ENCODE data around the gene TMEM150B. TPM values are rescaled to one million over a fixed set of nuclear protein-coding genes. Genes with fewer than 3 reads are reported as not detected.

TMEM150B gene
- total RNA-seq, 1 donor from 2014 or later = not detected

DNA sequence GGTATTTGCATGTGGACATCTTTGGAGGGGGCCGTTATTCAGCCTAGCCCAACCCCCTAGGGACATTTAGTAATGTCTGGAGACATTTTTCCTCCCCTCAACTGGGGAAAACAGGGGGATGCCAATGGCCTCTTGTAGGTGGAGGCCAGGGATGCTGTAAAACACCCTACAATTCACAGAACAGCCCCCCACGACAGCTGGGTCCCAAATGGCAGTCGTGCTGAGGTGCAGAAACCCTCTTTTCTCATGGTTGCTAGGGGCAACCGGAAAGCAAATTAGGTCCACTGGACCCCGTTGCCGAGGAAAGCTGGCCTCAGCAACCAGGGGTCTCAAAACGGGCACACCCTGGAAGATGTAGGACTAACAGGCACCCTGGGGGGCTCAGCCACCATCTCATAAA, 14.6 kb downstream of the TMEM150B start:
- Mint-ChIP-seq H3K27me3 (ENCODE audit: low read depth, unreplicated experiment) (no peaks in the 10 kb centered on the region), H3K4me1 (ENCODE audit: low read depth, unreplicated experiment) (no peaks in the 10 kb centered on the region), H3K4me3 (ENCODE audit: unreplicated experiment) (no peak overlapping the region), H3K36me3 (ENCODE audit: low read depth, unreplicated experiment) (peaks cover 32% of the 10 kb centered on the region), H3K9me3 (ENCODE audit: unreplicated experiment) (no peaks in the 10 kb centered on the region), H3K27ac (ENCODE audit: unreplicated experiment) (no peak overlapping the region)
- H3K4me3 ChIP-seq (ENCODE audit: insufficient read depth, low read depth, low read length) = no peak overlapping the region
- H4K20me1 ChIP-seq (ENCODE audit: insufficient read depth, low read length) = no peaks in the 10 kb centered on the region
- DNase-seq (ENCODE audit: low read depth) = no peak
- H3K79me2 ChIP-seq (ENCODE audit: insufficient read depth, low read length) = no peaks in the 10 kb centered on the region
- H3K9ac ChIP-seq (ENCODE audit: low read length) = no peak overlapping the region
- H3K27me3 ChIP-seq (ENCODE audit: insufficient read depth, low read length) = no peaks in the 10 kb centered on the region
- no peaks in the 10 kb centered on the region for H3K4me1 ChIP-seq (ENCODE audit: insufficient read depth, low read length)
- H3K27ac ChIP-seq (ENCODE audit: low read depth, low read length) = no peak overlapping the region
- no peak for TF ChIP-seq EZH2 (IDR thresholded peaks at IDR 0.05; ENCODE audit: insufficient read depth, low read length)
- TF ChIP-seq, protein P1, sequence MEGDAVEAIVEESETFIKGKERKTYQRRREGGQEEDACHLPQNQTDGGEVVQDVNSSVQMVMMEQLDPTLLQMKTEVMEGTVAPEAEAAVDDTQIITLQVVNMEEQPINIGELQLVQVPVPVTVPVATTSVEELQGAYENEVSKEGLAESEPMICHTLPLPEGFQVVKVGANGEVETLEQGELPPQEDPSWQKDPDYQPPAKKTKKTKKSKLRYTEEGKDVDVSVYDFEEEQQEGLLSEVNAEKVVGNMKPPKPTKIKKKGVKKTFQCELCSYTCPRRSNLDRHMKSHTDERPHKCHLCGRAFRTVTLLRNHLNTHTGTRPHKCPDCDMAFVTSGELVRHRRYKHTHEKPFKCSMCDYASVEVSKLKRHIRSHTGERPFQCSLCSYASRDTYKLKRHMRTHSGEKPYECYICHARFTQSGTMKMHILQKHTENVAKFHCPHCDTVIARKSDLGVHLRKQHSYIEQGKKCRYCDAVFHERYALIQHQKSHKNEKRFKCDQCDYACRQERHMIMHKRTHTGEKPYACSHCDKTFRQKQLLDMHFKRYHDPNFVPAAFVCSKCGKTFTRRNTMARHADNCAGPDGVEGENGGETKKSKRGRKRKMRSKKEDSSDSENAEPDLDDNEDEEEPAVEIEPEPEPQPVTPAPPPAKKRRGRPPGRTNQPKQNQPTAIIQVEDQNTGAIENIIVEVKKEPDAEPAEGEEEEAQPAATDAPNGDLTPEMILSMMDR (IDR thresholded peaks at IDR 0.05; ENCODE audit: insufficient read depth, low read depth, low read length) = no peak
- H3K4me2 ChIP-seq (ENCODE audit: low read length) = no peak overlapping the region
- H2AFZ ChIP-seq (ENCODE audit: low read depth, low read length) = no peak overlapping the region
- no peak for FAIRE-seq
- peaks cover 15% of the 10 kb centered on the region for H3K36me3 ChIP-seq (ENCODE audit: insufficient read depth, low read length)
- peaks cover 3% of the 10 kb centered on the region for H3K9me3 ChIP-seq (ENCODE audit: insufficient read depth, low read depth, low read length)

DNA sequence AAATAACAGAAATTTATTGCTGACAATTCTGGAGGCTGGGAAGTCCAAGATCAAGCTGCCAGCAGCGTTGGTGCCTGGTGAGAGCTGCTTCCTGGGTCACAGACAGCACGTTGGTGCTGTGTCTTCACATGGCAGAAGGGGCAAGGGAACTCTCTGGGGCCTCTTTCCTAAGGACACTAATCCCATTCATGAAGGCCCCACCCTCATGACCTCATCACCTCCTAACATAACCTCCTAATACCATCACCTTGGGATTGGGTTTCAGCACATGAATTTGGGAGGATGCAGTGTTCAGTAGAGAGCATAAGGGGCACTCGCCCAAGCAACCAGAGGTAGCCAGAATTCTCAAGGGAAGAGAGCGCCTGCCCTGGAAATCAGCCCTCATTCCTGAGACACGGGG, 15.7 kb downstream of the TMEM150B start:
- Histone ChIP-seq H3K36me3 (ENCODE audit: insufficient read depth, low read length) (peaks cover 15% of the 10 kb centered on the region), H3K9ac (ENCODE audit: low read length) (no peak overlapping the region), H3K79me2 (ENCODE audit: insufficient read depth, low read length) (no peaks in the 10 kb centered on the region), H2AFZ (ENCODE audit: low read depth, low read length) (no peak overlapping the region), H3K4me3 (ENCODE audit: insufficient read depth, low read depth, low read length) (no peak overlapping the region), H3K9me3 (ENCODE audit: insufficient read depth, low read depth, low read length) (peaks cover 3% of the 10 kb centered on the region), H3K27me3 (ENCODE audit: insufficient read depth, low read length) (no peaks in the 10 kb centered on the region), H3K4me1 (ENCODE audit: insufficient read depth, low read length) (no peaks in the 10 kb centered on the region), H3K27ac (ENCODE audit: low read depth, low read length) (no peak overlapping the region), H4K20me1 (ENCODE audit: insufficient read depth, low read length) (no peaks in the 10 kb centered on the region), H3K4me2 (ENCODE audit: low read length) (no peak overlapping the region)
- Mint-ChIP-seq H3K4me1 (ENCODE audit: low read depth, unreplicated experiment) (no peaks in the 10 kb centered on the region), H3K9me3 (ENCODE audit: unreplicated experiment) (no peaks in the 10 kb centered on the region), H3K36me3 (ENCODE audit: low read depth, unreplicated experiment) (peaks cover 35% of the 10 kb centered on the region), H3K27ac (ENCODE audit: unreplicated experiment) (no peak overlapping the region), H3K4me3 (ENCODE audit: unreplicated experiment) (no peak overlapping the region), H3K27me3 (ENCODE audit: low read depth, unreplicated experiment) (no peaks in the 10 kb centered on the region)
- no peak for TF ChIP-seq EZH2 (IDR thresholded peaks at IDR 0.05; ENCODE audit: insufficient read depth, low read length)
- TF ChIP-seq, protein P1 (IDR thresholded peaks at IDR 0.05; ENCODE audit: insufficient read depth, low read depth, low read length) = no peak
- DNase-seq (ENCODE audit: low read depth) = no peak
- FAIRE-seq = no peak

DNA sequence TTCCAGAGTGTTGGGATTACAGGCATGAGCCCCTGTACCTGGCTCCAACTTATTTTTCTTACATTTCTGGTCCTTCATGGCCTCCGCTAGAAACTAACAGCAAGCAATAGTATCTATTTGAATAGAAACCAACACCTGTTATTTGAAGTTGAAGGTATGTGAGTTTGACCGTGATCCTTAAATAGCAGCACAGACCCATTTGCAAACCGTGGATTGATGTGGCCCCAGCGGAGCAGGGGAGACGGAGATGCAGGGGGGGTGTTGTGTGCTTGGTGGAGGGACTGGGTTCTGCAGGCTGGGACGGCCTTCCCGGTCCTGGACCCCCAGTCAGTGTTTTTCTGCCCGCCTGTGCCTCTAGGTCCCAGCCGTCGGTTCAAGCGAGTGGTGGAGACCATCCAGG, 16.9 kb downstream of the TMEM150B start:
- H3K4me3 ChIP-seq (ENCODE audit: insufficient read depth, low read depth, low read length) = no peak overlapping the region
- H2AFZ ChIP-seq (ENCODE audit: low read depth, low read length) = no peak overlapping the region
- Mint-ChIP-seq H3K4me1 (ENCODE audit: low read depth, unreplicated experiment) (no peaks in the 10 kb centered on the region), H3K36me3 (ENCODE audit: low read depth, unreplicated experiment) (peaks cover 37% of the 10 kb centered on the region), H3K27ac (ENCODE audit: unreplicated experiment) (no peak overlapping the region), H3K9me3 (ENCODE audit: unreplicated experiment) (no peaks in the 10 kb centered on the region), H3K4me3 (ENCODE audit: unreplicated experiment) (no peak overlapping the region), H3K27me3 (ENCODE audit: low read depth, unreplicated experiment) (no peaks in the 10 kb centered on the region)
- H3K9me3 ChIP-seq (ENCODE audit: insufficient read depth, low read depth, low read length) = peaks cover 3% of the 10 kb centered on the region
- TF ChIP-seq, protein P1 (IDR thresholded peaks at IDR 0.05; ENCODE audit: insufficient read depth, low read depth, low read length) = no peak
- TF ChIP-seq EZH2 (IDR thresholded peaks at IDR 0.05; ENCODE audit: insufficient read depth, low read length) = no peak
- H3K4me1 ChIP-seq (ENCODE audit: insufficient read depth, low read length) = no peaks in the 10 kb centered on the region
- FAIRE-seq (no peak), DNase-seq (ENCODE audit: low read depth) (no peak)
- H3K4me2 ChIP-seq (ENCODE audit: low read length) = no peak overlapping the region
- H3K27ac ChIP-seq (ENCODE audit: low read depth, low read length) = no peak overlapping the region
- no peak overlapping the region for H3K9ac ChIP-seq (ENCODE audit: low read length)
- H3K36me3 ChIP-seq (ENCODE audit: insufficient read depth, low read length) = peaks cover 18% of the 10 kb centered on the region
- H3K79me2 ChIP-seq (ENCODE audit: insufficient read depth, low read length) = no peaks in the 10 kb centered on the region
- H3K27me3 ChIP-seq (ENCODE audit: insufficient read depth, low read length) = no peaks in the 10 kb centered on the region
- H4K20me1 ChIP-seq (ENCODE audit: insufficient read depth, low read length) = no peaks in the 10 kb centered on the region

Measured in astrocyte (in vitro differentiated cells and primary cell).